GM12891 (cell line): Measurements from ENCODE around the gene RBM26.

Experiments used
- PAX5 ChIP-seq: IDR thresholded peaks from 2 replicates; pipeline ENCODE4 v1.6.1; 2011; ENCODE audit warnings: low read length, moderate library complexity, mild to moderate bottlenecking; ENCODE audit not compliant: insufficient read depth, severe bottlenecking
- POLR2A ChIP-seq: IDR thresholded peaks from 2 replicates; pipeline ENCODE4 v1.6.1; 2011; ENCODE audit warnings: low read depth, low read length, control low read depth
- TAF1 ChIP-seq: IDR thresholded peaks from 2 replicates; pipeline ENCODE4 v1.6.1; 2011; ENCODE audit warnings: low read depth, low read length, control low read depth

DNA sequence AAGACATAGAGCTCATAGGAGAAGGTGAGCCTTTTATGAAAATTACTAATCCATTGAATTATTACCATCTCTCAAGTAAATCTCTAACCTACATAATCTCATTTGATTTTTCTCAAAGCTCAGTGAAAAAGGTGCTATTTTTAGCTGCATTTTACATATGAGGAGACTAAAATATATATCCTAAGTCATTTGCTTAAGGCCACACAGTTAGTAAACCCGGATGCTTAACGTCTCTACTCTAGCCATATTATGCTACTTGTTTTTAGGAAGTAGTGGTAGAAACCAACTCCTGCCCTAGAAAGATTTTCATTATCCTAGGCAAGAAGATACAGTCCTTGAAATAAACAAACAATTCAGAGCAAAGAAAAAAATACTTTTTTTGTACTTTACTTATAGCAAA lies 108.9 kb downstream of the RBM26 start:
- TF ChIP-seq POLR2A, result no peak
- no peak for TF ChIP-seq TAF1
- TF ChIP-seq PAX5, result no peak
